Activated T-cell treated with anti-CD3 and anti-CD28 coated beads, Interleukin-2, amount 50 U/mL, for 72 hours (primary cell): ENCODE results near the gene TSHZ2. TPM values are rescaled to one million over a fixed set of nuclear protein-coding genes. Genes with fewer than 3 reads are reported as not detected.
"Not testable (repeated sequence)": the region's sequence is repeated elsewhere in the genome, so short reads cannot be mapped to it uniquely, and the experiment has no call there.

Experiments used
- ATAC-seq, 2 donors: fragments of 150-1000 bp; cut with Tn5 transposase; replicated peaks in 1 of 2; 2 replicates each; pipeline ENCODE4 v1.10.0; 2021; ENCODE audit warnings: moderate library complexity in 2 of 2, mild to moderate bottlenecking in 1 of 2
- DNase-seq, 2 donors: peaks; one replicate each; pipeline ENCODE4 v3.0.0; 2021 to 2022; ENCODE audit warnings: mixed read lengths in 1 of 2
- H3K27ac Mint-ChIP-seq: one replicate; pipeline ENCODE4 v1.8.0; 2022; ENCODE audit warnings: mild to moderate bottlenecking, moderate library complexity, mixed read lengths
- H3K27me3 Mint-ChIP-seq: one replicate; pipeline ENCODE4 v1.8.0; 2022; ENCODE audit warnings: low read depth, mixed read lengths
- H3K36me3 Mint-ChIP-seq, 2 donors: one replicate each; pipeline ENCODE4 v1.8.0; 2022; ENCODE audit warnings: mixed read lengths in 2 of 2, mild to moderate bottlenecking in 1 of 2; ENCODE audit not compliant: insufficient read depth in 2 of 2
- H3K4me1 Mint-ChIP-seq: one replicate; pipeline ENCODE4 v1.8.0; 2022; ENCODE audit warnings: low read depth, mixed read lengths
- H3K4me3 Mint-ChIP-seq, 2 donors: one replicate each; pipeline ENCODE4 v1.8.0; 2022; ENCODE audit warnings: mild to moderate bottlenecking in 2 of 2, mixed read lengths in 2 of 2, moderate library complexity in 2 of 2
- H3K9me3 Mint-ChIP-seq, 2 donors: one replicate each; pipeline ENCODE4 v1.8.0; 2022; ENCODE audit warnings: mixed read lengths in 2 of 2
- total RNA-seq, 2 donors: library from RNA; stranded (reverse); gene quantifications; one replicate each; pipeline ENCODE4 v1.2.3, GENCODE V29; 2022

The TSHZ2 gene
- total RNA-seq, 2 donors from 2014 or later: 29.3 to 56.7 TPM

DNA sequence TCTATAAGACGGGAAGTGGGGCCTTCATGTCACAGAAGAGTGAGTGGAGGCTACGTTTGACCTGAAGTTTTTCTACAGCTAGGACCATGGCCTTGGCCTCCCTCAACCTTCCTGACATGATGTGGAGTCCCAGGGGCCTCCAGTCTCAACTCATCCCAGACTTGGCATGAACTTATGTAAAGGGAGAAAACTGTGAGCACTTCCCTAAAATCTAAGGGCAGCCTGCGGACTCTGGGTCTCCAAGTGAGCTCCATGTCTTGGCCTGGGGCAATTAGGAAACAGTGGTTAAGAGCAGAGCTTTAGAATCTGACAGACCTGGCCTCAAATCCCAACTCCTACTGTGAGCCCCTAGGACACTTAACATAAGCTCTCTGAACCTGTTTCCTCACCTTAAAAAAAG, 439.0 kb downstream of the TSHZ2 start:
- H3K9me3 Mint-ChIP-seq: no peaks in the 10 kb centered on the region
- H3K27ac Mint-ChIP-seq: no peak overlapping the region

DNA sequence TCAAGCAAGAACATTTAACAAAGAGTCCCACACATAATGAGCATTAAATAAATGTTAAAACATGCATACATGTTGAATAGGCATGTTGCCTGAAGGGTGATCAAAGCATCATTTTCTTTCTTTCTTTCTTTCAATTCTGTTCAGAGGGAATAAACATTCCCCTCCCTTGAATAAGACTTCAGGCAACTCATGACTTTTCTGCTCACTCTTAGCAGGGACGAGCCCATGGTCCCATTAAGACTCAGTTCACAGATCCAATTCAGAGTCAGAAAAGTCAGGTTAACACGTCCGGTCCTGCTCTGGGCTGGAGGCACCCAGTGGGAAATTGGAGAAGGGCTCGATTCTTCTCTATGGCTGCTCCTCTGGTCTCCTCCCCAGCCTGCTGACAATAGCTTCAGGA, 439.7 kb downstream of the TSHZ2 start:
- Mint-ChIP-seq H3K27ac (no peak overlapping the region), H3K27me3 (no peaks in the 10 kb centered on the region), H3K4me3 (no peak overlapping the region), H3K36me3 (no peaks in the 10 kb centered on the region), H3K9me3 (no peaks in the 10 kb centered on the region), H3K4me1 (peaks cover 7% of the 10 kb centered on the region)
- ATAC-seq (no peak), DNase-seq (no peak)

More for the DNA sequence above, 439.0 kb downstream of the TSHZ2 start:
- no peak for DNase-seq
- ATAC-seq: no peak
- Mint-ChIP-seq H3K4me1 (peaks cover 7% of the 10 kb centered on the region), H3K27me3 (no peaks in the 10 kb centered on the region), H3K4me3 (no peak overlapping the region), H3K36me3 (no peaks in the 10 kb centered on the region)

DNA sequence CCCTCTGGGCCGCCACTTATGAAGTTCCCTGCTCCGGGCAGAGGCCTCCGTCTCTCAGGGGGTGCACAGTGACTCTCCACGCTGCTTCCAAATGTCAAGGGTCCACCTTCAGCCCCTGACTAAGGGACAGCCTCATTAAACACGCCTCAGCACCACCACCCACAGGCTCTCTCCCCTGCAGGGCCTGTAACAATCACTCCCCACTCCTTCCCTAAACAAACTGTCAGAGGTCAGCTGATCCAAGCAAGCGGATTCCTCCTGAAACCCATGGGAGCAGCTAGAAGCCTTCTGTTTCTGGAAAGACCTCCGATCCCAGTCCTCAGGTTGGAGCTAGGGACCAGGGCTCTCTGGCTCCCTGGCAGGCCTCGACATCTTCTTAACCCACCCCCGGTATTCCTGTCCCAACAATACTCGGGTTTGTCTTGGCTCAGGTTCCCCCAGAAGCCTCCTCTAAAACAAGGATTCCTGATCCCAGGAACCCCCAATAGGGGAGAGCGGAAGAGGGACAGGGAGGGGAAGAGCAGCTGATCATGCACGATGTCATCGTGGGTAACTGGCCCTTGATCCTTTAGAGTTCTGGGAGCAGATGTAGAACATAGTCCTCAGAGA, 440.5 kb downstream of the TSHZ2 start:
- Mint-ChIP-seq H3K4me3 (peak overlapping the region in 1 of 2 donors; percentile 60), H3K4me1 (peaks cover 7% of the 10 kb centered on the region), H3K9me3 (no peaks in the 10 kb centered on the region), H3K27ac (no peak overlapping the region), H3K36me3 (no peaks in the 10 kb centered on the region), H3K27me3 (no peaks in the 10 kb centered on the region)
- ATAC-seq (no peak), DNase-seq (no peak)

DNA sequence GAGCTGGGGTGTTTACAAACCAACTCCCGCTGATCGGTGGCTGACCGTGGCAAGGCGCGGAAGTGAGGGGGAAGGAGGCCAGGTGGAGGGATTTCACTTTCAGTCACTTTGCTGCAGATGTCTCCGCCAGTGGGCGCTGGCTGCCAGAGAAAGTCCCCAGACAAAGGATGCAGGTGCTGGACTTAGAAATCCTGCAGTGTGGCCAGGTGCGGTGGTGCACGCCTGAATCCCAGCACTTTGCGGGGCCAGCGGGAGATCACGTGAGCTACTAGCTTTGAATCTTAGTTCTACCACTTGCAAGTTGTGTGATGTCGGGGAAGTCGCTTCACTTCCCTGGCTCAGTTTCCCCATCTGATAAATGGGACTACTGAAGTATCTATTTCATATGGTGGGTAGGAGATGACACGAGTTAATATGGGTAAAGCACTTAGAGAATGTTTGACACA, 441.1 kb downstream of the TSHZ2 start:
- no peaks in the 10 kb centered on the region for H3K27me3 Mint-ChIP-seq
- H3K4me1 Mint-ChIP-seq: peaks cover 7% of the 10 kb centered on the region
- H3K36me3 Mint-ChIP-seq: no peaks in the 10 kb centered on the region
- H3K27ac Mint-ChIP-seq: no peak overlapping the region
- H3K4me3 Mint-ChIP-seq: peak overlapping the region in 1 of 2 donors; percentile 60
- ATAC-seq: peak; percentile 49 to 60
- no peaks in the 10 kb centered on the region for H3K9me3 Mint-ChIP-seq
- peak; percentile 48 to 62 for DNase-seq

DNA sequence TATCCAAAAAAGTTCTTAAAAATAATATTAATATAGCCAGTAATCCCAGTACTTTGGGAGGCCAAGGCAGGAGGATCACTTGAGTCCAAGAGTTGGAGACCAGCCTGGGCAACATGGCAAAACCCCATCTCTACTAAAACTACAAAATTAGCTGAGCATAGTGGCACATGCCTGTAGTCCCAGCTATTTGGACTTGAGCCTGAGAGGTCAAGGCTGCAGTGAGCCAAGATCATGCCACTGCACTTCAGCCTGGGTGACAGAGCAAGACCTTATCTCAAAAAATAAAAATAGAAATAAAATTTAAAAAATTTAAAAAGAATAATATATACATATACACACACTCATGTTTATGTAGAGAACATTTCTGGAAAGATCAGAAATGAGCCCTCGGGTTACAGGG, 441.7 kb downstream of the TSHZ2 start:
- DNase-seq, H3K27ac Mint-ChIP-seq, H3K4me1 Mint-ChIP-seq, H3K36me3 Mint-ChIP-seq, H3K4me3 Mint-ChIP-seq, ATAC-seq, H3K27me3 Mint-ChIP-seq, H3K9me3 Mint-ChIP-seq: not testable (repeated sequence)

DNA sequence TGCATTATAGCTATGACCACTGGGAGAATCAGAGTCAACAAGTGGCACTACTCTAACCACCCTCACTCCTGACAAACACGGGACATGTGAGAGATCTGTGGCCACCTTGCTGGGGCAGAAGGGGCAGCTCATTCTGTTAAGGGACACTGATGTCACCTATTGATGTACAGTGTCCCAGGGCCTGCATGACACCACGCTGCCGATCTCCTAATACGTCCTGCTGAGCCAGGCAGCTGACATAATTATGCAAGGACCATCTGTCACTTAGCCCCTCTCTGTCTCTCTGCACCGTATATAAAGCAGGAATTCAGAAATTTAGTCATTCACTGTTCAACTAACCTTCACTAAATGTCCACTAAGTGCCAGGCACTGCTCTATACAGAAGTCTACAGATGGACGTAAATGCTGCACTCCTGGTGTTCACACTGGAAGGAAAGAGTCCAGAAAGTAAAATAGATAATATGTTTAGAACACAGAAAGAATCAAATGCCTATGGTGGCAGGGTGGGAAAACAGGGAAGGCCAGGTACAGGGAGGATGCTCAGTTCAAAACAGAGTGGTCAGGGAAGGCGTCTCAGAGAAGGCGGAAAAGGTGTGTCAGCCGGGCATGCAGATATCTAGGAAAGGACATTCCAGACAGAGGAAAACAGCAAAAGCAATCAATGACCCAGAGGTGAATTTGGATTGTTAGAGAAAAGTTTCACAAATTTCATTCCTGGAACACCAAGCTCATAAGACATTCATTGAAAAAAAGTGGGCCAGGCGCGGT, 447.7 kb downstream of the TSHZ2 start:
- Mint-ChIP-seq H3K9me3 (peaks cover 0 to 3% of the 10 kb centered on the region in 2 donors), H3K4me3 (no peak overlapping the region), H3K4me1 (no peaks in the 10 kb centered on the region), H3K27me3 (no peaks in the 10 kb centered on the region), H3K27ac (no peak overlapping the region), H3K36me3 (peaks cover 0 to 2% of the 10 kb centered on the region in 2 donors)
- DNase-seq: no peak
- ATAC-seq: no peak

DNA sequence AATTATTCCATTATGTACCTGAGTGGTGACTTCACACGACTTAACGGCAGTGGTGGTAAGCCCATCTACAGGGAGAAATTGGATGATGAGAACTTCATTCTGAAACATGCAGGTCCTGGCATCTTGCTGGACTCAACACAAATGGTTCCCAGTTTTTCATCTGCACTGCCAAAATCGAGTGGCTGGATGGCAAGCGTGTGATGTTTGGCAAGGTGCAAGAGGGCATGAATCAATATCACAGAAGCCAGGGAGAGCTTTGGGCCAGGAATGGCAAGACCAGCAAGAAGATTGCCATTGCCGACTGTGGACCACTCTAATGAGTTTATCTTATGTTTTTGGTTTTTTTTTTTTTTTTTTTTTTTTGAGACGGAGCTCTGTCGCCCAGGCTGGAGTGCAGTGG, 449.2 kb downstream of the TSHZ2 start:
- no peak for DNase-seq
- Mint-ChIP-seq H3K36me3 (peaks cover 2% of the 10 kb centered on the region in 2 donors), H3K9me3 (peaks cover 0 to 3% of the 10 kb centered on the region in 2 donors), H3K4me3 (no peak overlapping the region), H3K4me1 (no peaks in the 10 kb centered on the region), H3K27ac (no peak overlapping the region), H3K27me3 (no peaks in the 10 kb centered on the region)
- no peak for ATAC-seq

DNA sequence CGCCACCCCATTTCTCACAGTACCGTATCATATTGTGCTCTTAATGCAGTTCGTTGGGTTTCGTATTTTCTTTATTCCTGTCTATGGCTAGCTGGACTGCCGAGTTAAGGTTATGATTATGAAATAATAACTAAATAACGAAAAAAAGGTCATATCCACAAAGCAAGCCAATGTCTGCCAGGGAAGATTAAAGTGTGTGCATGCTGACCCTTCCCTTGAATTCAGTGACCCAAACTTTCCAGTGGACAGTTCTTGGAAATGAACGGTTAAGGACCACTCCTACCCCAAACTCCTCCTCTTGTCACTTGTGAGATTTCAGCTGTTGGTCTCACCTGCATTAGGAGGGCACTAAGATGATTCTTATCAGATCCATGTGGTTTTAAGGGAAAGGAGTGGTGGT, 449.9 kb downstream of the TSHZ2 start:
- Mint-ChIP-seq H3K36me3 (peaks cover 2% of the 10 kb centered on the region in 2 donors), H3K4me3 (no peak overlapping the region), H3K4me1 (no peaks in the 10 kb centered on the region), H3K27me3 (no peaks in the 10 kb centered on the region), H3K9me3 (peaks cover 0 to 3% of the 10 kb centered on the region in 2 donors), H3K27ac (no peak overlapping the region)
- ATAC-seq (no peak), DNase-seq (no peak)

DNA sequence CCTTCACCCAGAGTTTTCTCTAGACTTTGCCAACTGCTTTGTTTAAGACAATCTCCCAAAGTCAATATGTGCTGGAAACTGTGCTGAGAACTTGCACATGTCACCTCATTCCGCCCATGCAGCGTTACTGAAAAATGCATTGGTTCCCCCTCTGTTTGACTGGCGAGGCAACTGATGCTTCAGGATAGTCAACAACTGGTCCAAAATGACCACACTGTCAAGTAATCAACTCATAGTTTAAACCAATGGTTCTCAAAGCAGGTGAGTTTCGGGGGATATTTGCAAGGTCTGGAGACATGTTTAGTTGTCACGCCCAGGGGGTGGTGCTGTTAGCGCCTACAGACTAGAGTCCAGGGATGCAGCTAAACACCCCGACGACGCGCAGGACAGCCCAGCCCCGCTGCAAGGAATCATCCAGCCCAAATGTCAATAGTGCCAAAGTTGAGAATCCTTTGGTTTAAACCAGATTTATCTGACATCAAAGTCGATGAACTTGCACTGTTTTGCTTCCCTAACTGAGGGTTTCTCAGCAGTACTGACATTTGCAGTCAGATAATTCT, 451.5 kb downstream of the TSHZ2 start:
- Mint-ChIP-seq H3K27me3 (no peaks in the 10 kb centered on the region), H3K4me1 (peaks cover 3% of the 10 kb centered on the region), H3K4me3 (no peak overlapping the region), H3K27ac (no peak overlapping the region), H3K9me3 (peaks cover 0 to 4% of the 10 kb centered on the region in 2 donors), H3K36me3 (peaks cover 2% of the 10 kb centered on the region in 2 donors)
- ATAC-seq (no peak), DNase-seq (no peak)

DNA sequence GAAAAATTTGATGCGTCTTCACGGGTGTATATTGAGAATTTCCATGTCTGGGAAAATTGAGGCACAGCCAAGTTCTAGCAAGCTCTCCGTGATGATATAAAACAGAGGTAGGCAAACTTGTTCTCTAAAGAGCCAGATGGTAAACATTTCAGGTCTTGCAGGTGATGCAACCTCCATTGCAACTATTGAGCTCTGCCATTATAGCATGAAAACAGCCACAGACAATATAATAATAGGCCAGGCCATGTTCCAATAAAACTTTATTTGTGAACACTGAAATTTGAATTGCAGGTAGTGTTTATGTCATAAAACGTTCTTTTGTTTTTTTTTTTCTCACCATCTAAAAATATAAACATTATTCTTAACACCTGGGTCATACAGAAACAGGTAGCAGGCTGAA, 453.3 kb downstream of the TSHZ2 start:
- peaks cover 2 to 6% of the 10 kb centered on the region in 2 donors for H3K36me3 Mint-ChIP-seq

DNA sequence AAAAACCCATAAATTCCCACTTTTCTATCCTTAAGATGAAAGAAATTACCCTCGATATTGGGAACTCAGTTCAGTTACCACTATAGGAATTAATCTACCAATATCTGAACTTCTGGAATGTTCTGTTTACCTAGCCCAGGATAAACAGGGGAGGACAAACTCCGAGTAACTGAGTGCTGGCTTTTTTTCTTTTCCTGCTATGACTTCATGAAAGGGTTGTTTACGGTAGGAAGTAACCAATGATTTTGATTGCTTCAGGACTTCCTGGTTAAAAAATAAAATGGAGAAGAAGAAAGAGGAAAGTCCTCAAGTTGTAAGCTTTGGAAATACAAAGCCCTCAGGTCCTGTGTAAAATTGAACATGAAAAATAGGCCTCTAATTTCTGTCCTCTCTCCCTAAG, 453.8 kb downstream of the TSHZ2 start:
- Mint-ChIP-seq H3K4me3 (no peak overlapping the region), H3K4me1 (peaks cover 11% of the 10 kb centered on the region), H3K27me3 (no peaks in the 10 kb centered on the region), H3K9me3 (peaks cover 2 to 9% of the 10 kb centered on the region in 2 donors), H3K36me3 (peaks cover 2 to 6% of the 10 kb centered on the region in 2 donors), H3K27ac (no peak overlapping the region)
- ATAC-seq (no peak), DNase-seq (no peak)

More for the DNA sequence above, 453.3 kb downstream of the TSHZ2 start:
- H3K27me3 Mint-ChIP-seq: no peaks in the 10 kb centered on the region
- ATAC-seq (no peak), DNase-seq (no peak)
- H3K27ac Mint-ChIP-seq: no peak overlapping the region
- peaks cover 11% of the 10 kb centered on the region for H3K4me1 Mint-ChIP-seq
- H3K9me3 Mint-ChIP-seq: peaks cover 2 to 9% of the 10 kb centered on the region in 2 donors
- no peak overlapping the region for H3K4me3 Mint-ChIP-seq

DNA sequence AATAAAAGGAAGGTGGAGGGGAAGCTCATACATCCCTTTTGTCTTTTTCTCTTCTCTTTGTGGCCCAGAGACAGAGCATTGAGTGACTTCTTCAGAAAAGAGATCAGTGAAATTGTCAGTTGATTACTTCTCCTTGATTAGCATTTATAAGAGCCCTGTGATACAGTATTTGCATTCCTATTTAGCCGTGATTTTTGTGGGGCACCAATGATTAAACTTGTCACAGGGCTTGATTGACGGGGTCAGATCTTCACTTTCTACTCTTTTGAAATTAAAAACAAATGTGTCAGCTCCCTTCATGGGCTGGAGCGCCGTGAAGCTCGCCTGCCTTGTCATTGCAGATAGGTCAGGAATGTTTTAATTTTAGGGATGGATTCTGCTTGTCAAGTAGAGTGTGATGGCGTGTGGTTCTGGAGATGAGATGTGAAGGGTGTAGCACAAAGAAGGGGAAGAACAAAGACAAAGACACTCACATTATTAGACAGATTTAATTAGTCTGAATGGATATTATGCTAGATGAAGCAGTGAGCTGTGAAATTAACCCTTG, 454.7 kb downstream of the TSHZ2 start:
- peaks cover 2 to 4% of the 10 kb centered on the region in 2 donors for H3K36me3 Mint-ChIP-seq
- no peak overlapping the region for H3K4me3 Mint-ChIP-seq
- H3K27ac Mint-ChIP-seq: no peak overlapping the region
- peaks cover 2 to 9% of the 10 kb centered on the region in 2 donors for H3K9me3 Mint-ChIP-seq
- no peaks in the 10 kb centered on the region for H3K27me3 Mint-ChIP-seq
- H3K4me1 Mint-ChIP-seq: peaks cover 11% of the 10 kb centered on the region
- no peak for DNase-seq
- no peak for ATAC-seq

DNA sequence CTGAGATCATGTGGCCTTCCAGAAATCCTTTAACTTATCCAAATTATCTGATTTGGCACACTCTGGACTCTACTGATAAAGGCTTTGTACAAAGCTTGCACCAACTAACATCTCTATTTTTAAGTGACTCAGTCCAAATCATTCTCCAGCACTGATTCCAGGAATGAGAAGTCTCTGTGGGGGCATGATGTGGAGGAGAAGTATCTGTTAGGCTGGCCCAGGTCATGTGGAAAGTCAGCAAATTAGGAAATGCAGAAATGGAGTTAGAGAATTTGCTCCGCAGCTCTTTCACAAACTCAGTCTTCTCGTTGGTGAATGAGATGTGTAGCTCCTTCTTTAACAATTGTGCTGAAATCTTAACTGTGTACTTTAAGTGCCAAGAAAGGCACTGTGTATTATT, 455.8 kb downstream of the TSHZ2 start:
- Mint-ChIP-seq H3K4me1 (peaks cover 11% of the 10 kb centered on the region), H3K4me3 (no peak overlapping the region), H3K27ac (no peak overlapping the region), H3K36me3 (peaks cover 2 to 4% of the 10 kb centered on the region in 2 donors), H3K9me3 (peaks cover 2 to 9% of the 10 kb centered on the region in 2 donors), H3K27me3 (no peaks in the 10 kb centered on the region)
- no peak for ATAC-seq
- DNase-seq: no peak
